HUES64 (cell line): Measurements from ENCODE around the gene FBXL13.
"Not testable (repeated sequence)": the region's sequence is repeated elsewhere in the genome, so short reads cannot be mapped to it uniquely, and the experiment has no call there.

Experiments
- H3K27ac ChIP-seq: 2 replicates; pipeline ENCODE4 v1.7.0; 2013; ENCODE audit warnings: low read depth, low read length, inconsistent platforms
- H3K27me3 ChIP-seq: 2 replicates; pipeline ENCODE4 v1.6.1; 2013; ENCODE audit warnings: mild to moderate bottlenecking, low read length; ENCODE audit not compliant: insufficient read depth
- H3K36me3 ChIP-seq: 2 replicates; pipeline ENCODE4 v1.6.1; 2013; ENCODE audit warnings: mild to moderate bottlenecking, low read length; ENCODE audit not compliant: insufficient read depth
- H3K4me1 ChIP-seq: 2 replicates; pipeline ENCODE4 v1.6.1; 2013; ENCODE audit warnings: mild to moderate bottlenecking, low read length, moderate library complexity; ENCODE audit not compliant: insufficient read depth
- H3K4me3 ChIP-seq: 2 replicates; pipeline ENCODE4 v1.5.1; 2013; ENCODE audit warnings: mild to moderate bottlenecking, low read length, moderate library complexity
- H3K9ac ChIP-seq: 2 replicates; pipeline ENCODE4 v1.6.1; 2013; ENCODE audit warnings: mild to moderate bottlenecking, low read depth, low read length
- H3K9me3 ChIP-seq: 2 replicates; pipeline ENCODE4 v1.6.1; 2013; ENCODE audit warnings: low read depth, low read length; ENCODE audit not compliant: insufficient read depth
- WGBS: fragments of 150-250, 120-280 bp; methylation state at CpG from one replicate; pipeline ENCODE4 v1.1.7; 2013; ENCODE audit warnings: missing lambda C conversion rate; 5-methylcytosine and 5-hydroxymethylcytosine counted together

Gene FBXL13

GRCh38 chr7:102966465-102966864, 108.1 kb downstream of the FBXL13 start:
- H3K27me3 ChIP-seq: no peaks in the 10 kb centered on the region
- H3K36me3 ChIP-seq: no peaks in the 10 kb centered on the region
- no peaks in the 10 kb centered on the region for H3K4me1 ChIP-seq
- no peak overlapping the region for H3K9ac ChIP-seq
- no peaks in the 10 kb centered on the region for H3K9me3 ChIP-seq
- 82% methylated on average over 2 of the region's 2 CpGs for WGBS
- no peak overlapping the region for H3K27ac ChIP-seq
- no peak overlapping the region for H3K4me3 ChIP-seq

- H3K27ac ChIP-seq, H3K36me3 ChIP-seq, H3K4me3 ChIP-seq, H3K9me3 ChIP-seq, H3K27me3 ChIP-seq, H3K9ac ChIP-seq, H3K4me1 ChIP-seq: not testable (repeated sequence)
- no CpG with 5 or more reads among the region's 2 CpGs for WGBS
These were observed 112.6 kb downstream of the FBXL13 start for GRCh38 chr7:102961993-102962392.

- not testable (repeated sequence) for H3K36me3 ChIP-seq, H3K9me3 ChIP-seq, H3K9ac ChIP-seq, H3K4me1 ChIP-seq, H3K27ac ChIP-seq, H3K4me3 ChIP-seq, H3K27me3 ChIP-seq
- WGBS: 94% methylated on average over 3 of the region's 3 CpGs
These were observed 116.6 kb downstream of the FBXL13 start for GRCh38 chr7:102958004-102958403.

GRCh38 chr7:102954359-102954758, 120.2 kb downstream of the FBXL13 start:
- H3K9ac ChIP-seq, H3K9me3 ChIP-seq, H3K4me1 ChIP-seq, H3K27me3 ChIP-seq, H3K27ac ChIP-seq, H3K4me3 ChIP-seq, H3K36me3 ChIP-seq: not testable (repeated sequence)
- WGBS: 85% methylated on average over 4 of the region's 4 CpGs

- Histone ChIP-seq H3K36me3 (no peaks in the 10 kb centered on the region), H3K4me3 (no peak overlapping the region), H3K9ac (no peak overlapping the region), H3K27me3 (no peaks in the 10 kb centered on the region), H3K27ac (no peak overlapping the region), H3K4me1 (no peaks in the 10 kb centered on the region), H3K9me3 (no peaks in the 10 kb centered on the region)
These were observed 121.2 kb downstream of the FBXL13 start for GRCh38 chr7:102953406-102953805.

GRCh38 chr7:102951839-102952238, 122.8 kb downstream of the FBXL13 start:
- WGBS: 95% methylated on average over 3 of the region's 3 CpGs
- Histone ChIP-seq H3K36me3 (no peaks in the 10 kb centered on the region), H3K27ac (no peak overlapping the region), H3K9me3 (no peaks in the 10 kb centered on the region), H3K27me3 (no peaks in the 10 kb centered on the region), H3K4me1 (no peaks in the 10 kb centered on the region), H3K9ac (no peak overlapping the region), H3K4me3 (no peak overlapping the region)

GRCh38 chr7:102944241-102944640, 130.4 kb downstream of the FBXL13 start:
- Histone ChIP-seq H3K9me3 (no peaks in the 10 kb centered on the region), H3K27me3 (no peaks in the 10 kb centered on the region), H3K4me3 (no peak overlapping the region), H3K4me1 (peaks cover 50% of the 10 kb centered on the region), H3K9ac (no peak overlapping the region), H3K27ac (peak overlapping the region; percentile 96; the same call in 1 of the 2 replicates), H3K36me3 (no peaks in the 10 kb centered on the region)
- WGBS: 96% methylated on average over 3 of the region's 4 CpGs

GRCh38 chr7:102943423-102944169, 131.0 kb downstream of the FBXL13 start:
- H3K9me3 ChIP-seq: no peaks in the 10 kb centered on the region
- H3K27me3 ChIP-seq: no peaks in the 10 kb centered on the region
- peak overlapping the region; percentile 23 for H3K4me3 ChIP-seq
- peak overlapping the region; percentile 96 for H3K27ac ChIP-seq
- H3K4me1 ChIP-seq: peaks cover 56% of the 10 kb centered on the region
- 29% methylated on average over 5 of the region's 5 CpGs for WGBS
- H3K9ac ChIP-seq: no peak overlapping the region
- H3K36me3 ChIP-seq: no peaks in the 10 kb centered on the region

- Histone ChIP-seq H3K9me3 (no peaks in the 10 kb centered on the region), H3K27me3 (no peaks in the 10 kb centered on the region), H3K4me3 (peak overlapping the region; percentile 34), H3K4me1 (peaks cover 61% of the 10 kb centered on the region), H3K36me3 (no peaks in the 10 kb centered on the region), H3K27ac (peak overlapping the region; percentile 96), H3K9ac (no peak overlapping the region)
- 76% methylated on average over 1 of the region's 1 CpG for WGBS
These were observed 131.7 kb downstream of the FBXL13 start for GRCh38 chr7:102942868-102943267.

GRCh38 chr7:102942181-102942866, 132.3 kb downstream of the FBXL13 start:
- 31% methylated on average over 2 of the region's 4 CpGs for WGBS
- H3K9ac ChIP-seq: peak overlapping the region; percentile 39; the same call in 1 of the 2 replicates
- H3K27me3 ChIP-seq: no peaks in the 10 kb centered on the region
- H3K9me3 ChIP-seq: no peaks in the 10 kb centered on the region
- peak overlapping the region; percentile 96 for H3K27ac ChIP-seq
- H3K4me3 ChIP-seq: peak overlapping the region; percentile 34
- H3K36me3 ChIP-seq: no peaks in the 10 kb centered on the region
- H3K4me1 ChIP-seq: peaks cover 64% of the 10 kb centered on the region

- Histone ChIP-seq H3K4me3 (no peak overlapping the region), H3K9ac (no peak overlapping the region), H3K27me3 (no peaks in the 10 kb centered on the region), H3K27ac (no peak overlapping the region), H3K4me1 (peaks cover 77% of the 10 kb centered on the region), H3K9me3 (no peaks in the 10 kb centered on the region), H3K36me3 (no peaks in the 10 kb centered on the region)
- 90% methylated on average over 1 of the region's 1 CpG for WGBS
These were observed 135.9 kb downstream of the FBXL13 start for GRCh38 chr7:102938679-102939078.
